Astrocyte (in vitro differentiated cells and primary cell): ENCODE results near the gene RGS8. TPM values are rescaled to one million over a fixed set of nuclear protein-coding genes. Genes with fewer than 3 reads are reported as not detected.

ENCODE experiments used
- DNase-seq: peaks from one replicate; pipeline ENCODE4 v3.0.0-alpha.2; 2010; ENCODE audit warnings: low read depth
- FAIRE-seq: peaks from 2 replicates; lab custom pipeline; 2011; peaks lifted over from hg19 to GRCh38; lab: Jason Lieb, UNC
- H2AFZ ChIP-seq: 2 replicates; pipeline ENCODE4 v1.6.0; 2012; ENCODE audit warnings: low read depth, low read length, inconsistent platforms
- H3K27ac ChIP-seq: 2 replicates; pipeline ENCODE4 v1.5.1; 2011; ENCODE audit warnings: low read depth, low read length, inconsistent platforms
- H3K27me3 ChIP-seq: 2 replicates; pipeline ENCODE4 v1.6.0; 2011; ENCODE audit warnings: low read length, inconsistent platforms; ENCODE audit not compliant: insufficient read depth
- H3K36me3 ChIP-seq: 2 replicates; pipeline ENCODE4 v1.5.1; 2011; ENCODE audit warnings: low read length, inconsistent platforms; ENCODE audit not compliant: insufficient read depth
- H3K4me1 ChIP-seq: 2 replicates; pipeline ENCODE4 v1.5.1; 2011; ENCODE audit warnings: low read length, inconsistent platforms; ENCODE audit not compliant: insufficient read depth
- H3K4me2 ChIP-seq: 2 replicates; pipeline ENCODE4 v1.6.0; 2012; ENCODE audit warnings: low read length, inconsistent platforms
- H3K4me3 ChIP-seq: 2 replicates; pipeline ENCODE4 v1.5.1; 2011; ENCODE audit warnings: low read depth, mild to moderate bottlenecking, low read length, inconsistent platforms; ENCODE audit not compliant: insufficient read depth
- H3K79me2 ChIP-seq: 2 replicates; pipeline ENCODE4 v1.6.0; 2012; ENCODE audit warnings: mild to moderate bottlenecking, low read length, inconsistent platforms; ENCODE audit not compliant: insufficient read depth
- H3K9ac ChIP-seq: 2 replicates; pipeline ENCODE4 v1.6.0; 2012; ENCODE audit warnings: mild to moderate bottlenecking, low read length, inconsistent platforms
- H3K9me3 ChIP-seq: 2 replicates; pipeline ENCODE4 v1.5.1; 2012; ENCODE audit warnings: low read depth, mild to moderate bottlenecking, low read length, inconsistent platforms; ENCODE audit not compliant: insufficient read depth
- H4K20me1 ChIP-seq: 2 replicates; pipeline ENCODE4 v1.6.0; 2012; ENCODE audit warnings: low read length, inconsistent platforms; ENCODE audit not compliant: insufficient read depth
- H3K27ac Mint-ChIP-seq: one replicate; pipeline ENCODE4 v1.8.0; 2021; ENCODE audit warnings: mild to moderate bottlenecking, mixed read lengths; ENCODE audit not compliant: unreplicated experiment
- H3K27me3 Mint-ChIP-seq: one replicate; pipeline ENCODE4 v1.8.0; 2021; ENCODE audit warnings: low read depth, mixed read lengths; ENCODE audit not compliant: unreplicated experiment
- H3K36me3 Mint-ChIP-seq: one replicate; pipeline ENCODE4 v1.8.0; 2021; ENCODE audit warnings: low read depth, mixed read lengths; ENCODE audit not compliant: unreplicated experiment
- H3K4me1 Mint-ChIP-seq: one replicate; pipeline ENCODE4 v1.8.0; 2021; ENCODE audit warnings: low read depth, mixed read lengths; ENCODE audit not compliant: unreplicated experiment
- H3K4me3 Mint-ChIP-seq: one replicate; pipeline ENCODE4 v1.8.0; 2021; ENCODE audit warnings: mild to moderate bottlenecking, moderate library complexity, mixed read lengths; ENCODE audit not compliant: unreplicated experiment
- H3K9me3 Mint-ChIP-seq: one replicate; pipeline ENCODE4 v1.8.0; 2021; ENCODE audit warnings: mild to moderate bottlenecking, mixed read lengths; ENCODE audit not compliant: unreplicated experiment
- CTCF ChIP-seq: IDR thresholded peaks from 2 replicates; pipeline ENCODE4 v1.5.1; 2011; ENCODE audit warnings: low read depth, mild to moderate bottlenecking, inconsistent platforms, low read length, moderate library complexity; ENCODE audit not compliant: insufficient read depth
- EZH2 ChIP-seq: IDR thresholded peaks from 2 replicates; pipeline ENCODE4 v1.6.1; 2012; ENCODE audit warnings: mild to moderate bottlenecking, low read length, inconsistent platforms; ENCODE audit not compliant: insufficient read depth
- total RNA-seq: library from RNA; stranded (reverse); gene quantifications from 2 replicates; pipeline ENCODE4 v1.2.1, GENCODE V29; 2021

Gene RGS8
- total RNA-seq, 1 donor from 2014 or later = 0.09 TPM

GRCh38 chr1:182726912-182727311, 42.5 kb upstream of the RGS8 start:
- DNase-seq (peak; percentile 53), FAIRE-seq (no peak)
- no peak overlapping the region for H3K27ac ChIP-seq
- no peaks in the 10 kb centered on the region for H3K79me2 ChIP-seq
- H3K9ac ChIP-seq = no peak overlapping the region
- H3K36me3 ChIP-seq = no peaks in the 10 kb centered on the region
- H3K27me3 Mint-ChIP-seq = no peaks in the 10 kb centered on the region
- H3K36me3 Mint-ChIP-seq = no peaks in the 10 kb centered on the region
- H3K4me2 ChIP-seq = no peak overlapping the region
- no peaks in the 10 kb centered on the region for H3K9me3 ChIP-seq
- H4K20me1 ChIP-seq = no peaks in the 10 kb centered on the region
- no peak overlapping the region for H2AFZ ChIP-seq
- H3K4me1 ChIP-seq = no peaks in the 10 kb centered on the region
- TF ChIP-seq EZH2 (no peak), CTCF (no peak)
- H3K4me1 Mint-ChIP-seq = peaks cover 8% of the 10 kb centered on the region
- H3K9me3 Mint-ChIP-seq = no peaks in the 10 kb centered on the region
- no peak overlapping the region for H3K4me3 ChIP-seq
- H3K27me3 ChIP-seq = no peaks in the 10 kb centered on the region
- no peak overlapping the region for H3K4me3 Mint-ChIP-seq
- no peak overlapping the region for H3K27ac Mint-ChIP-seq

- H3K9me3 Mint-ChIP-seq = no peaks in the 10 kb centered on the region
- FAIRE-seq = no peak
- H3K27ac ChIP-seq = no peak overlapping the region
Measured at GRCh38 chr1:182725259-182726255, 41.2 kb upstream of the RGS8 start.

More at GRCh38 chr1:182725259-182726255, 41.2 kb upstream of the RGS8 start:
- H3K27me3 ChIP-seq = no peaks in the 10 kb centered on the region
- H3K79me2 ChIP-seq = no peaks in the 10 kb centered on the region
- H3K4me2 ChIP-seq = no peak overlapping the region
- no peaks in the 10 kb centered on the region for H3K36me3 ChIP-seq
- TF ChIP-seq CTCF = no peak
- TF ChIP-seq EZH2 = no peak
- DNase-seq = peak; percentile 32
- Mint-ChIP-seq H3K27me3 (no peaks in the 10 kb centered on the region), H3K27ac (peak overlapping the region; percentile 90), H3K4me3 (no peak overlapping the region), H3K4me1 (peaks cover 8% of the 10 kb centered on the region), H3K36me3 (no peaks in the 10 kb centered on the region)
- no peaks in the 10 kb centered on the region for H3K9me3 ChIP-seq
- H3K9ac ChIP-seq = no peak overlapping the region
- H3K4me1 ChIP-seq = no peaks in the 10 kb centered on the region
- H4K20me1 ChIP-seq = no peaks in the 10 kb centered on the region
- no peak overlapping the region for H2AFZ ChIP-seq
- no peak overlapping the region for H3K4me3 ChIP-seq
